HG02588 (cell line): ENCODE results near the gene ITGB7.
A peak's percentile ranks its signal among the peaks of the same experiment; 100 is the strongest.
"Not testable (repeated sequence)": the region's sequence is repeated elsewhere in the genome, so short reads cannot be mapped to it uniquely, and the experiment has no call there.

Experiments used
- ATAC-seq: cut with Tn5 transposase; IDR thresholded peaks from one replicate; pipeline ENCODE4 v1.9.1; 2021; ENCODE audit warnings: mild to moderate bottlenecking, moderate library complexity; ENCODE audit not compliant: unreplicated experiment

ITGB7 gene

GRCh38 chr12:53217931-53218307, 10.9 kb upstream of the ITGB7 start:
- ATAC-seq = no peak

GRCh38 chr12:53217051-53217930, 10.2 kb upstream of the ITGB7 start:
- no peak for ATAC-seq

- ATAC-seq = no peak
Measured at GRCh38 chr12:53215497-53215896, 8.4 kb upstream of the ITGB7 start.

- ATAC-seq = no peak
Measured at GRCh38 chr12:53214687-53215455, 7.8 kb upstream of the ITGB7 start.

GRCh38 chr12:53214221-53214620, 7.2 kb upstream of the ITGB7 start:
- no peak for ATAC-seq

GRCh38 chr12:53213348-53213747, 6.3 kb upstream of the ITGB7 start:
- ATAC-seq = no peak

DNA sequence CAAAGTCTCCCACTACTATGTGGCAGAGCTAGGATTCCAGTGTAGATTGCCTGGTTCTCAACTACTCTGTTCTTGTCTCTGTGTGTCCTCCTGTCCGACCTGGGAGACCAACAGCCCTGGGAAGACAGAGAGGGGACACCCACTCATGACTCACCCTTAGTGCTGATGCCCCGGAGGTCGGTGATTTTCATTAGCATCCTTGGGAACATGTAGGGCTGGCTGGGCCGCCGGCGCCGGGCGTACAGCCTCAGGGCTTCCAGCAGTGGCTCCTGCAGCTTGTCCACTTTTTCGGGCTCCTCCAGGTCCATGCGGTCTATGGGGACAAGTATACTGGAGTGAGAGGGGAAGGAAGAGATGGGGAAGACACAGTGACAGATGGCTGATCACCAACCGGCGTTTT, 5.9 kb upstream of the ITGB7 start:
- no peak for ATAC-seq

DNA sequence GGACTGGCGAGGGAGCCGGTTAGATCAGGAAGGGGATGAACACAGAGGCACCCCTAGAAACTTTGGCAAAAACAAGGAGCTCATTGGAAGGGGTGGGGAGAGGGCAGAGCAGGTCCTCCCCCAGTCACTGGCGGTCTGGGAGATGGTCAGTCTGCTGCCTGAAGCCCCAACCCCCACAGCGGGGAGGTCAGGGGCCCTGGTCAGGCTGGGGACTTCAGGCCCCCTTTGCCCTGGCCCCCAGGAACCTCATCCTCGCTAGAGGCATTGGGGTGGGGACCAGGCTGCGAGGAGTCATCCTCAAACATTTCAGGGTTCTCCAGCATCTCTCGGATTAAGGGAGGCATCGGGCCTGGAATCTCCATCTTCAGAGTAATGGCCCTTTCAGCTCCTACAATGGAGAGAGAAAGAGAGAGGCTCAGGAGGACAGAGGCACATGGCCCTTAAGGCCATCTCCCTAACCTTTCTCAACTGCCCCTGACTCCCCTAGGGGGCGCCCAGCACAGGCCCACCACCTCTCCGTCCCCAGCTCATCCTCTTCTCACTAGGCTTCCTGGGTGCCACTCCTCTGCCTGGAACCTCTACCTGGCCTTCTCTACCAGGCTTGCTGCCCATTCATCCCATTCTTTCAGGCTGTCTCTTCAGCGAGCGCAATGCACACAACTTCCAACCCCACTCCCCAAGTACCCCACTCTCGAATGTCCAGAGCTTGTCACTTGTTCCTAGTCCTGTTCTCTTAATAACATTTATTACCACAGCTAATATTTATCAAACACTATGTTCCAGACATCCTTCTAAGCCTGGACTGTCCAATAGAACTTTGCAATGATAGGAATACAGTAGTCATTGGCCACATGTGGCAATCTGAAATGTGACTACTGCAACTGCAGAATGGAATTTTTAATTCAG, 4.7 kb upstream of the ITGB7 start:
- no peak for ATAC-seq

- ATAC-seq = no peak
Measured at GRCh38 chr12:53210843-53211242, 3.8 kb upstream of the ITGB7 start.

DNA sequence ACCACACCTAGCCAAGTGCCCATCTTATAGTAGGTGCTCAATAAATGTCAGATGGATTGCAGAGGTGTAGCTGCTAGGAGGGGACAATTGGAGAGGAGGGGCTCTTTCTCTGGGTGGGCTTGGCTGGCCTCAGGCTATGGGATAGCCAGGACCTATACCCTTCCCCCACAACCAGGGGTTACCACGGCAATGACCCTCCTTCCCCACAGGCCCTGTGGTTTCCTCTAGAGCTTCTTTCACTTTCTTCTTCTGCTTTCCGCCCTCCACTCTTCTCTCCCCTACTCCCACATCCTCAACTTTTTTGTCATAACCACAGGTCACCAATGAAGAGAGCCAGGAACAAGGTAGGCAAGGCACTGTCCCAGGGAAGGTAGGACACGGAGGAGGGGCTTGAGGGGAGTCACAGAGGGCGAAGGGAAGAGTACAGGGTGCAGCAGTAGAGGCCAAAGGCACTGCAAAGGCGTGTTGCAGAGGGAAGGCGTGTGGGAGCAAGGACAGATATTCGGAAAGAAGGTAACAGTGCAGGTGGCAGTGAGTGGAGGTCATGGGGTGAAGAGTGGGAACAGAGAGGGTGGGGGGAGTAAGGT, 1.9 kb upstream of the ITGB7 start:
- peak; percentile 40 for ATAC-seq

- no peak for ATAC-seq
Measured at GRCh38 chr12:53208435-53208834, 1.4 kb upstream of the ITGB7 start.

- peak; percentile 57 for ATAC-seq
Measured at GRCh38 chr12:53205747-53206419, 1.2 kb downstream of the ITGB7 start.

GRCh38 chr12:53204351-53204750, 2.7 kb downstream of the ITGB7 start:
- ATAC-seq = no peak

- ATAC-seq = not testable (repeated sequence)
Measured at GRCh38 chr12:53202316-53202715, 4.7 kb downstream of the ITGB7 start.

DNA sequence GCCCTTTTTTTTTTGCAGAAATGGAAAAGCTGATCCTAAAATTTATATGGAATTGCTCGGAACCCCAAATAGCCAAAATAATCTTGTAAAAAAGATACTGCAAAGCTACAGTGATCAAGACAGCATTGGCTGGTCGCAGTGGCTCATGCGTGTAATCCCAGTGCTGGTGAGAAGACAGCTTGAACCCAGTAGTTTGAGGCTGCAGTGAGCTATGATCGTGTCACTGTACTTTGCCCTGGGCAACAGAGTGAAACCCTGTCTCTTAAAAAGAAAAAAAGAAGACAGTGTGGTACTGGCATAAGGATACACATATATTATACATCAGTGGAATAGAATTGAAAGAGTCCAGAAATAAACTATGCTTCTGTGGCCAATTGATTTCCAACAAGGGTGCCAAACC, 5.4 kb downstream of the ITGB7 start:
- ATAC-seq = no peak

DNA sequence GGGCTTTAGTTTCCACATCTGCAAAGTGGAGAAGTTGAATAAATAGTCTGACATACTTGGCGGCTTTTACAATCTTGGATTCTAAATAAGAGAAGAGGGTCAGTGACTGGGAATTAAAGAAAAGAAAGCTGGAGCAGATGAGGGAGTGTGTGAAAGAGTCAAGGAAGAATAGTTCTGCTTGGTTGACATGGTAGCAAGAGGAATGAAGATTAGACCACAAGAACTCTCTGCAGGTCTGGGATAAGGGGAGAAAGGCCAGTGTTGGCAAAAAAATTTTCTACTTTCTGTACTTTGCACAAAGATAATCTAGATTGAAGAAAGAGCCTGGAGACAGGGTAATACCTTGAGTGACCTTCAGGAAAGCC, 5.9 kb downstream of the ITGB7 start:
- no peak for ATAC-seq

DNA sequence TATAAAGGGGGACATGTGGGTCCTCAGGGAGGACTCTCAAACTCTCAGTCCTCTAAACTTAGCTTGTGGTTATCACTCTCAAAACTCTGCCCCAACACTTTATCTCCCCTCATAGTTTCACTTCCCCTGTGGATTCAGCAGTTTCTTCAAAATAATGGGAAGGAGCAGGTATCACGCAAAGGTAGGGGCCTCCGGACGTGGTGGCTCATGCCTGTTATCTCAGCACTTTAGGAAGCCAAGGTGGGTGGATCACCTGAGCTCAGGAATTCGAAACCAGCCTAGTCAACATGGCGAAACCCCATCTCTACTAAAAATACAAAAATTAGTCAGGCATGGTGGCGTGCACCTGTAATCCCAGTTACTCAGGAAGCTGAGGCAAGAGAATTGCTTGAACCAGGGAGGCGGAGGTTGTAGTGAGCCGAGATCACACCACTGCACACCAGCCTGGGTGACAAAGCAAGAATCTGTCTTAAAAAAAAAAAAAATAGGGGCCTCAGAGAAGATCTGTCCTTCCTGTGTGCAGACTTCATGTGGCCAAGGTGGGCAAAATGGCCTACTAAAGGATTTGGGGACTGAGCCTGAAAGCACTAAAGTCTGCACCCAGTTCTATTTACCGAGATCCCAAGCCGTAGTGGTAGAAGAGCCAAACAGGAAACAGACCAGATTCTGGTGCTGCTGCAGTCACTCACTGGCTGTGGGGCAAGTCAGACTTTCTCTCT, 6.4 kb downstream of the ITGB7 start:
- peak; percentile 47 for ATAC-seq

GRCh38 chr12:53200107-53200457, 7.0 kb downstream of the ITGB7 start:
- peak; percentile 10 for ATAC-seq

GRCh38 chr12:53199700-53200099, 7.4 kb downstream of the ITGB7 start:
- ATAC-seq = no peak
